ENCODE results near the gene TEDC2.
A peak's percentile ranks its signal among the peaks of the same experiment; 100 is the strongest.

The TEDC2 gene

GRCh38 chr16:2482708-2483534, 23.0 kb downstream of the TEDC2 start:
- Histone ChIP-seq H3K27ac (ENCODE audit: low read depth, low read length) (peak overlapping the region; percentile 85), H3K27me3 (ENCODE audit: control insufficient read depth in 1 of 2, insufficient read depth in 2 of 2, low read length in 2 of 2) (no peaks in the 10 kb centered on the region), H3K9ac (ENCODE audit: low read length) (peak overlapping the region; percentile 76), H3K36me3 (ENCODE audit: insufficient read depth, low read length) (no peaks in the 10 kb centered on the region), H3K4me3 (ENCODE audit: low read depth in 1 of 2, low read length in 2 of 2) (peak overlapping the region; percentile 29 to 45), H3K9me3 (ENCODE audit: low read length) (no peaks in the 10 kb centered on the region), H3K4me1 (ENCODE audit: insufficient read depth, low read length) (peaks cover 25% of the 10 kb centered on the region)

- H3K27me3 ChIP-seq (ENCODE audit: control insufficient read depth in 1 of 2, insufficient read depth in 2 of 2, low read length in 2 of 2): no peaks in the 10 kb centered on the region
- peak overlapping the region in 1 of 2 donors; percentile 45 for H3K4me3 ChIP-seq (ENCODE audit: low read depth in 1 of 2, low read length in 2 of 2)
- H3K9me3 ChIP-seq (ENCODE audit: low read length): no peaks in the 10 kb centered on the region
- H3K4me1 ChIP-seq (ENCODE audit: insufficient read depth, low read length): peaks cover 25% of the 10 kb centered on the region
- no peak overlapping the region for H3K9ac ChIP-seq (ENCODE audit: low read length)
- no peaks in the 10 kb centered on the region for H3K36me3 ChIP-seq (ENCODE audit: insufficient read depth, low read length)
- no peak overlapping the region for H3K27ac ChIP-seq (ENCODE audit: low read depth, low read length)
These were observed 24.3 kb downstream of the TEDC2 start for GRCh38 chr16:2483939-2484897.

- H3K36me3 ChIP-seq (ENCODE audit: insufficient read depth, low read length): no peaks in the 10 kb centered on the region
- no peak overlapping the region for H3K9ac ChIP-seq (ENCODE audit: low read length)
- no peak overlapping the region for H3K4me3 ChIP-seq (ENCODE audit: low read depth in 1 of 2, low read length in 2 of 2)
- H3K9me3 ChIP-seq (ENCODE audit: low read length): no peaks in the 10 kb centered on the region
- peaks cover 25% of the 10 kb centered on the region for H3K4me1 ChIP-seq (ENCODE audit: insufficient read depth, low read length)
- H3K27ac ChIP-seq (ENCODE audit: low read depth, low read length): no peak overlapping the region
- H3K27me3 ChIP-seq (ENCODE audit: control insufficient read depth in 1 of 2, insufficient read depth in 2 of 2, low read length in 2 of 2): no peaks in the 10 kb centered on the region
These were observed 25.1 kb downstream of the TEDC2 start for GRCh38 chr16:2484898-2485508.

- H3K4me3 ChIP-seq (ENCODE audit: low read depth in 1 of 2, low read length in 2 of 2): no peak overlapping the region
- H3K27ac ChIP-seq (ENCODE audit: low read depth, low read length): no peak overlapping the region
These were observed 26.1 kb downstream of the TEDC2 start for GRCh38 chr16:2485811-2486507.

GRCh38 chr16:2486645-2487516, 27.0 kb downstream of the TEDC2 start:
- no peak overlapping the region for H3K4me3 ChIP-seq (ENCODE audit: low read depth in 1 of 2, low read length in 2 of 2)
- H3K36me3 ChIP-seq (ENCODE audit: insufficient read depth, low read length): no peaks in the 10 kb centered on the region
- no peak overlapping the region for H3K9ac ChIP-seq (ENCODE audit: low read length)
- H3K27ac ChIP-seq (ENCODE audit: low read depth, low read length): no peak overlapping the region
- no peaks in the 10 kb centered on the region for H3K27me3 ChIP-seq (ENCODE audit: control insufficient read depth in 1 of 2, insufficient read depth in 2 of 2, low read length in 2 of 2)
- no peaks in the 10 kb centered on the region for H3K9me3 ChIP-seq (ENCODE audit: low read length)
- peaks cover 25% of the 10 kb centered on the region for H3K4me1 ChIP-seq (ENCODE audit: insufficient read depth, low read length)

More at GRCh38 chr16:2485811-2486507, 26.1 kb downstream of the TEDC2 start:
- H3K4me1 ChIP-seq (ENCODE audit: insufficient read depth, low read length): peaks cover 25% of the 10 kb centered on the region
- H3K36me3 ChIP-seq (ENCODE audit: insufficient read depth, low read length): no peaks in the 10 kb centered on the region
- H3K9ac ChIP-seq (ENCODE audit: low read length): no peak overlapping the region
- H3K27me3 ChIP-seq (ENCODE audit: control insufficient read depth in 1 of 2, insufficient read depth in 2 of 2, low read length in 2 of 2): no peaks in the 10 kb centered on the region
- H3K9me3 ChIP-seq (ENCODE audit: low read length): no peaks in the 10 kb centered on the region

- Histone ChIP-seq H3K27ac (ENCODE audit: low read depth, low read length) (no peak overlapping the region), H3K9ac (ENCODE audit: low read length) (no peak overlapping the region)
These were observed 27.6 kb downstream of the TEDC2 start for GRCh38 chr16:2487517-2487842.

GRCh38 chr16:2487903-2488531, 28.1 kb downstream of the TEDC2 start:
- no peak overlapping the region for H3K9ac ChIP-seq (ENCODE audit: low read length)
- H3K9me3 ChIP-seq (ENCODE audit: low read length): no peaks in the 10 kb centered on the region
- H3K36me3 ChIP-seq (ENCODE audit: insufficient read depth, low read length): no peaks in the 10 kb centered on the region
- no peak overlapping the region for H3K27ac ChIP-seq (ENCODE audit: low read depth, low read length)
- no peak overlapping the region for H3K4me3 ChIP-seq (ENCODE audit: low read depth in 1 of 2, low read length in 2 of 2)
- peaks cover 15% of the 10 kb centered on the region for H3K4me1 ChIP-seq (ENCODE audit: insufficient read depth, low read length)
- H3K27me3 ChIP-seq (ENCODE audit: control insufficient read depth in 1 of 2, insufficient read depth in 2 of 2, low read length in 2 of 2): no peaks in the 10 kb centered on the region

More at GRCh38 chr16:2487517-2487842, 27.6 kb downstream of the TEDC2 start:
- Histone ChIP-seq H3K4me3 (ENCODE audit: low read depth in 1 of 2, low read length in 2 of 2) (no peak overlapping the region), H3K27me3 (ENCODE audit: control insufficient read depth in 1 of 2, insufficient read depth in 2 of 2, low read length in 2 of 2) (no peaks in the 10 kb centered on the region), H3K36me3 (ENCODE audit: insufficient read depth, low read length) (no peaks in the 10 kb centered on the region), H3K4me1 (ENCODE audit: insufficient read depth, low read length) (peaks cover 20% of the 10 kb centered on the region), H3K9me3 (ENCODE audit: low read length) (no peaks in the 10 kb centered on the region)

- H3K36me3 ChIP-seq (ENCODE audit: insufficient read depth, low read length): no peaks in the 10 kb centered on the region
- H3K27me3 ChIP-seq (ENCODE audit: control insufficient read depth in 1 of 2, insufficient read depth in 2 of 2, low read length in 2 of 2): no peaks in the 10 kb centered on the region
- no peaks in the 10 kb centered on the region for H3K4me1 ChIP-seq (ENCODE audit: insufficient read depth, low read length)
- H3K9ac ChIP-seq (ENCODE audit: low read length): no peak overlapping the region
- no peak overlapping the region for H3K4me3 ChIP-seq (ENCODE audit: low read depth in 1 of 2, low read length in 2 of 2)
- no peaks in the 10 kb centered on the region for H3K9me3 ChIP-seq (ENCODE audit: low read length)
- no peak overlapping the region for H3K27ac ChIP-seq (ENCODE audit: low read depth, low read length)
These were observed 29.7 kb downstream of the TEDC2 start for GRCh38 chr16:2489581-2489980.

GRCh38 chr16:2490190-2491105, 30.5 kb downstream of the TEDC2 start:
- Histone ChIP-seq H3K36me3 (ENCODE audit: insufficient read depth, low read length) (no peaks in the 10 kb centered on the region), H3K9me3 (ENCODE audit: low read length) (no peaks in the 10 kb centered on the region), H3K4me1 (ENCODE audit: insufficient read depth, low read length) (no peaks in the 10 kb centered on the region), H3K9ac (ENCODE audit: low read length) (no peak overlapping the region), H3K27me3 (ENCODE audit: control insufficient read depth in 1 of 2, insufficient read depth in 2 of 2, low read length in 2 of 2) (no peaks in the 10 kb centered on the region), H3K27ac (ENCODE audit: low read depth, low read length) (no peak overlapping the region), H3K4me3 (ENCODE audit: low read depth in 1 of 2, low read length in 2 of 2) (no peak overlapping the region)
